AG04449 (cell line): Measurements from ENCODE around the gene KCNMB4.

Experiments
- CTCF ChIA-PET: fragments of 350-600 bp; formaldehyde crosslinking; extraction: SDS; loops from one replicate; lab custom pipeline; 2021; ENCODE audit warnings: antibody characterized with exemption; lab: Yijun Ruan, JAX
- POLR2A ChIA-PET: fragments of 400-600, 350-600 bp; formaldehyde crosslinking; extraction: SDS; loops from one replicate; lab custom pipeline; 2020; ENCODE audit warnings: antibody characterized with exemption, inconsistent platforms; lab: Yijun Ruan, JAX
- DNase-seq: peaks from one replicate; pipeline ENCODE4 v3.0.0-alpha.2; 2010; ENCODE audit warnings: low read depth, low spot score
- H3K4me3 ChIP-seq: 2 replicates; pipeline ENCODE4 v1.5.1; 2011; ENCODE audit warnings: low read depth, mild to moderate bottlenecking, control low read depth, low read length
- TF ChIP-seq, protein P1 (sequence below): IDR thresholded peaks from one replicate; pipeline ENCODE4 v1.5.1; 2011; ENCODE audit warnings: mild to moderate bottlenecking, moderate library complexity, low read length, control low read depth, inconsistent platforms; ENCODE audit not compliant: insufficient read depth; ENCODE audit errors: missing control alignments

Gene KCNMB4

DNA sequence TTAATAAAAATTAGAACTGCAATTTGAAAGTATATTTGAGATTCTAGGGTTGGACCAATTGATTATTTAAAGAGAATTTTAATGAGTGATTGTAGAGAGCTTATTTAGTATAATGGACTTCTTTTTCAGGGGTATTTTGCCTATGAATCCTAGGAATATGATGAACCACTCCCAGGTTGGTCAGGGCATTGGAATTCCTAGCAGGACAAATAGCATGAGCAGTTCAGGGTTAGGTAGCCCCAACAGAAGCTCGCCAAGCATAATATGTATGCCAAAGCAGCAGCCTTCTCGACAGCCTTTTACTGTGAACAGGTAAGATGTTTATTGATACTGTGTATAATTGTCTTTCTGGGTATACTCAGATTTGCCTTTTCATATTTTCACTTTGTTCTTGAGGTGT is 35.9 kb upstream of the KCNMB4 start:
- no peak for DNase-seq
- TF ChIP-seq, protein P1, sequence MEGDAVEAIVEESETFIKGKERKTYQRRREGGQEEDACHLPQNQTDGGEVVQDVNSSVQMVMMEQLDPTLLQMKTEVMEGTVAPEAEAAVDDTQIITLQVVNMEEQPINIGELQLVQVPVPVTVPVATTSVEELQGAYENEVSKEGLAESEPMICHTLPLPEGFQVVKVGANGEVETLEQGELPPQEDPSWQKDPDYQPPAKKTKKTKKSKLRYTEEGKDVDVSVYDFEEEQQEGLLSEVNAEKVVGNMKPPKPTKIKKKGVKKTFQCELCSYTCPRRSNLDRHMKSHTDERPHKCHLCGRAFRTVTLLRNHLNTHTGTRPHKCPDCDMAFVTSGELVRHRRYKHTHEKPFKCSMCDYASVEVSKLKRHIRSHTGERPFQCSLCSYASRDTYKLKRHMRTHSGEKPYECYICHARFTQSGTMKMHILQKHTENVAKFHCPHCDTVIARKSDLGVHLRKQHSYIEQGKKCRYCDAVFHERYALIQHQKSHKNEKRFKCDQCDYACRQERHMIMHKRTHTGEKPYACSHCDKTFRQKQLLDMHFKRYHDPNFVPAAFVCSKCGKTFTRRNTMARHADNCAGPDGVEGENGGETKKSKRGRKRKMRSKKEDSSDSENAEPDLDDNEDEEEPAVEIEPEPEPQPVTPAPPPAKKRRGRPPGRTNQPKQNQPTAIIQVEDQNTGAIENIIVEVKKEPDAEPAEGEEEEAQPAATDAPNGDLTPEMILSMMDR, result no peak
- ChIA-PET POLR2A (no interaction called here), CTCF (interaction anchor here (1.4 to 1.8 kb wide), 2 partner anchors 211 to 430 kb away, joined by 3 to 4 read pairs; no protein-coding TSS in a partner anchor)
- no peak overlapping the region for H3K4me3 ChIP-seq

DNA sequence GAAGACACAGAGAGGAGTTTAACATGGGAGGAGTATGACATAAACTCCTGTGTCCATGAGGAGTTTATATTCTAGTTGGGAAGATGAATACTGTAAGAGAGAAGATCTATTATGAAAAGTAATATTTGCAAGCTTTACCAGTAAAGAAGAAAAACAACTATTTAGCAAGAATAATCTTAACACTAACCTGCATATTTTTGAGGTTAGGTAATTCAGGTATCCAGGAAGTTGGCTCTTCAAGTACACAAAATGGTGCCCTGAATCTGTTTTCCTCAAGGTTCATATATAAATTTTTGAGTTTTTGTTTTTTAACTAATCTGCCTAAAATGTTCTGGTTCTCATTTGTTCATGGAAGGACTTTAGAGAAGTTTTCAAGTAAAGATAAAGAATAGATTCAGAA is 33.9 kb upstream of the KCNMB4 start:
- TF ChIP-seq, protein P1, result no peak
- ChIA-PET CTCF (no interaction called here), POLR2A (no interaction called here)
- no peak for DNase-seq
- no peak overlapping the region for H3K4me3 ChIP-seq

DNA sequence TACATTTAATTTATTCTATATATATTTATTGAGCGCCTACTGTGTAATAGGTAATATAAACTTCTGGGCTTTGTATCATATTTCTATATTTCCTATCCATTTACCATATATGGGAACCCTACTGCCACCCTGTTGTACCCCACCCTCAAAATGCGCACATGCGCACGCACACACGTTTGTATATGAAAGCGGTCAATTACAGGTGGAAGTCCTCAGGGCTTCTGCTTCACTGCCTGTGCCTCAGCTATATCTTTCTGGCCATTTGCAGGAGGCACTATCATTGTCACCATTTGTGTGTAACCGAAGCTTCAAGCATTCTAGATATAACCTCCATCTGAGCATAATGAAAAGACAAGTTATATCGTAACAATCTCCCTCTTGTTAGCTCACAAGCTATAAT is 31.3 kb upstream of the KCNMB4 start:
- ChIA-PET POLR2A (no interaction called here), CTCF (interaction anchor here (0.9 kb wide), 1 partner anchor 13 kb away, joined by 3 read pairs; no protein-coding TSS in a partner anchor)
- TF ChIP-seq, protein P1, result no peak
- no peak overlapping the region for H3K4me3 ChIP-seq
- no peak for DNase-seq

DNA sequence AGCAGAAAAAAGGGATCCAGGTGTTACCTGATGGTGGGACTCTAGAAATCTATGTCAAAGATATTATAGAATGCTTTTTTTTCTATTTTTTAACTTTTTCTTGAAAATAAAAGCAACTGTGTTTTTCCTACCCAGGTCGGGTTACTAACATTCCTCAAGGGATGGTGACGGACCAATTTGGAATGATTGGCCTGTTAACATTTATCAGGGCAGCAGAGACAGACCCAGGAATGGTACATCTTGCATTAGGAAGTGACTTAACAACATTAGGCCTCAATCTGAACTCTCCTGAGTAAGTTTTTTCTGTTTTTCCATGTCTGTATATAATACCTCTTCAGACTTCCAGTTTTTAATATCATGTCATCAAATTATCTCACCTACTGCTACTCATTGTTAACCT is 27.6 kb upstream of the KCNMB4 start:
- TF ChIP-seq, protein P1, result no peak
- ChIA-PET POLR2A (no interaction called here), CTCF (no interaction called here)
- H3K4me3 ChIP-seq, result no peak overlapping the region
- no peak for DNase-seq

DNA sequence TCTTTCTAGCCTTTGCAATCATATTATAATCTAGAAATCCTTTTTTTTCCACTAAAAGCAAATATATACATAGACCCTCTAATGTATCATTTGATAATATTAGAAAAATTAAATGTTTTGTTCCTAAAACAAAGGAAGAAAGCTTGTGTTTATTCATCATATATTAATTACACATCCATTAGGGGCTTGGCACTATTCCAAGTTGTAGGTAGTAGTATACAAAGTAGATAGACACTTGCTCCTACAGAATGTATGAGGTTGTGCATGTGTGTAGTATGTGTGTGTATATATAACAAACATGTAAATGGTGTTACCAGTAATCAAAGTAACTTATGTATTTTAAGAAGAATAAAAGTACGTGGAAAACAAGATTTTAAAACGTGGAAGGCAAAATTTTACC is 15.0 kb upstream of the KCNMB4 start:
- POLR2A ChIA-PET, result no interaction called here
- DNase-seq, result no peak
- no peak overlapping the region for H3K4me3 ChIP-seq
- TF ChIP-seq, protein P1, result no peak
- CTCF ChIA-PET, result no interaction called here

DNA sequence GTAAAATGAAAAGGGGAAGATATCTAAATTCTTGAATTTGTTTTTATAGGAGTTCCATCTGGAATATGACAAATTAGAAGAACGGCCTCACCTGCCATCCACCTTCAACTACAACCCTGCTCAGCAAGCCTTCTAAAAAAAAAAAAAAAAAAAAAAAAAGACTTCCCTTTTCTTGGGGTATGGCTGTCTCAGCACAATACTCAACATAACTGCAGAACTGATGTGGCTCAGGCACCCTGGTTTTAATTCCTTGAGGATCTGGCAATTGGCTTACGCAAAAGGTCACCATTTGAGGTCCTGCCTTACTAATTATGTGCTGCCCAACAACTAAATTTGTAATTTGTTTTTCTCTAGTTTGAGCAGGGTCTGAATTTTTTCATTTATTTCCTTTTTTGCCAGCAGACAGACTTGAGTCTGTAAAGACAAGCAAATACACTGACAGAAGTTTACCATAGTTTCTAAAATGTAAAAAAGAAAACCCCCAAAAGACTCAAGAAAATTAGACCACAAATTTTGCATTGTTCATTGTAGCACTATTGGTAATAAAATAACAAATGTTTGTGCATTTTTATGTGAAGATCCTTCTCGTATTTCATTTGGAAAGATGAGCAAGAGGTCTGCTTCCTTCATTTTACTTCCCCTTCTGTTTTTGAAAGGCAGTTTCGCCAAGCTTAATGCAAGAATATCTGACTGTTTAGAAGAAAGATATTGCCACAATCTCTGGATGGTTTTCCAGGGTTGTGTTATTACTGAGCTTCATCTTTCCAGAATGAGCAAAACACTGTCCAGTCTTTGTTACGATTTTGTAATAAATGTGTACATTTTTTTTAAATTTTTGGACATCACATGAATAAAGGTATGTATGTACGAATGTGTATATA is 12.1 kb upstream of the KCNMB4 start:
- no peak for DNase-seq
- TF ChIP-seq, protein P1, result no peak
- no peak overlapping the region for H3K4me3 ChIP-seq
- ChIA-PET CTCF (no interaction called here), POLR2A (no interaction called here)
